ENCODE data around the gene PDZK1IP1.
"Not testable (repeated sequence)": the region's sequence is repeated elsewhere in the genome, so short reads cannot be mapped to it uniquely, and the experiment has no call there.

Gene PDZK1IP1

DNA sequence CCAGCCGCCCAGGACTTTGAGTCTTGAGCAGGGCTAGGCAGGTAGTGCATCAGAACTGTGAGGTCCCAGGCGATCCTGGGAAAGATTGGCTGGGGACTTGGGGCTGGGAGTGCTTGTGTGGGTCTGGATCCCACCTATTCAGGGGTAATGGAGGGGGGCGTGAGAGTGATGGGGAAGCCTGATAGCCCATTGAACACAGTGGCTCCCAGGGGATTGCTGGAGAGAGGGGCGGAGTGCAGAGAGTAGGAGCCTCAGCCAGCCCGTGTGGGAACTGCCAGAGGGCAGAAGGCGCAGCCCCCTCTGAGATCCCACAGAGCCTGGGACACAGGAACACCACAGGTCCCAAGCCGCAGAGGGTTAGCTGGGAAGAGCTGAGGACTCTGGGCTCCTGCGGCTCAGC is 19.3 kb upstream of the PDZK1IP1 start:
- H3K27me3 ChIP-seq (ENCODE audit: insufficient read depth, low read depth, severe bottlenecking), result peaks cover 51% of the 10 kb centered on the region
- no peak overlapping the region for H3K4me3 ChIP-seq (ENCODE audit: low read depth, low read length)
- no peak overlapping the region for H3K27ac ChIP-seq
- TF ChIP-seq, protein P1, sequence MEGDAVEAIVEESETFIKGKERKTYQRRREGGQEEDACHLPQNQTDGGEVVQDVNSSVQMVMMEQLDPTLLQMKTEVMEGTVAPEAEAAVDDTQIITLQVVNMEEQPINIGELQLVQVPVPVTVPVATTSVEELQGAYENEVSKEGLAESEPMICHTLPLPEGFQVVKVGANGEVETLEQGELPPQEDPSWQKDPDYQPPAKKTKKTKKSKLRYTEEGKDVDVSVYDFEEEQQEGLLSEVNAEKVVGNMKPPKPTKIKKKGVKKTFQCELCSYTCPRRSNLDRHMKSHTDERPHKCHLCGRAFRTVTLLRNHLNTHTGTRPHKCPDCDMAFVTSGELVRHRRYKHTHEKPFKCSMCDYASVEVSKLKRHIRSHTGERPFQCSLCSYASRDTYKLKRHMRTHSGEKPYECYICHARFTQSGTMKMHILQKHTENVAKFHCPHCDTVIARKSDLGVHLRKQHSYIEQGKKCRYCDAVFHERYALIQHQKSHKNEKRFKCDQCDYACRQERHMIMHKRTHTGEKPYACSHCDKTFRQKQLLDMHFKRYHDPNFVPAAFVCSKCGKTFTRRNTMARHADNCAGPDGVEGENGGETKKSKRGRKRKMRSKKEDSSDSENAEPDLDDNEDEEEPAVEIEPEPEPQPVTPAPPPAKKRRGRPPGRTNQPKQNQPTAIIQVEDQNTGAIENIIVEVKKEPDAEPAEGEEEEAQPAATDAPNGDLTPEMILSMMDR (IDR thresholded peaks at IDR 0.05; ENCODE audit: low read depth, low read length), result no peak
- H3K9me3 ChIP-seq (ENCODE audit: severe bottlenecking), result no peaks in the 10 kb centered on the region
- H3K36me3 ChIP-seq, result no peaks in the 10 kb centered on the region
- no peak for DNase-seq

GRCh38 chr1:47208374-47208850 is 18.6 kb upstream of the PDZK1IP1 start:
- Histone ChIP-seq H3K36me3 (no peaks in the 10 kb centered on the region), H3K4me3 (ENCODE audit: low read depth, low read length) (no peak overlapping the region), H3K9me3 (ENCODE audit: severe bottlenecking) (no peaks in the 10 kb centered on the region), H3K27me3 (ENCODE audit: insufficient read depth, low read depth, severe bottlenecking) (peaks cover 51% of the 10 kb centered on the region), H3K27ac (no peak overlapping the region)
- DNase-seq, result no peak
- TF ChIP-seq, protein P1 (IDR thresholded peaks at IDR 0.05; ENCODE audit: low read depth, low read length), result no peak

- DNase-seq, result no peak
- H3K4me3 ChIP-seq (ENCODE audit: low read depth, low read length), result no peak overlapping the region
Measured at GRCh38 chr1:47207803-47208373, 18.1 kb upstream of the PDZK1IP1 start.

GRCh38 chr1:47205918-47206317 is 16.1 kb upstream of the PDZK1IP1 start:
- TF ChIP-seq, protein P1 (IDR thresholded peaks at IDR 0.05; ENCODE audit: low read depth, low read length), result no peak
- DNase-seq, result no peak
- no peaks in the 10 kb centered on the region for H3K9me3 ChIP-seq (ENCODE audit: severe bottlenecking)
- no peak overlapping the region for H3K27ac ChIP-seq
- H3K4me3 ChIP-seq (ENCODE audit: low read depth, low read length), result no peak overlapping the region
- peaks cover 55% of the 10 kb centered on the region for H3K27me3 ChIP-seq (ENCODE audit: insufficient read depth, low read depth, severe bottlenecking)
- H3K36me3 ChIP-seq, result no peaks in the 10 kb centered on the region

More at GRCh38 chr1:47207803-47208373, 18.1 kb upstream of the PDZK1IP1 start:
- TF ChIP-seq, protein P1 (IDR thresholded peaks at IDR 0.05; ENCODE audit: low read depth, low read length), result no peak
- Histone ChIP-seq H3K27ac (no peak overlapping the region), H3K27me3 (ENCODE audit: insufficient read depth, low read depth, severe bottlenecking) (peaks cover 50% of the 10 kb centered on the region), H3K36me3 (no peaks in the 10 kb centered on the region), H3K9me3 (ENCODE audit: severe bottlenecking) (no peaks in the 10 kb centered on the region)

DNA sequence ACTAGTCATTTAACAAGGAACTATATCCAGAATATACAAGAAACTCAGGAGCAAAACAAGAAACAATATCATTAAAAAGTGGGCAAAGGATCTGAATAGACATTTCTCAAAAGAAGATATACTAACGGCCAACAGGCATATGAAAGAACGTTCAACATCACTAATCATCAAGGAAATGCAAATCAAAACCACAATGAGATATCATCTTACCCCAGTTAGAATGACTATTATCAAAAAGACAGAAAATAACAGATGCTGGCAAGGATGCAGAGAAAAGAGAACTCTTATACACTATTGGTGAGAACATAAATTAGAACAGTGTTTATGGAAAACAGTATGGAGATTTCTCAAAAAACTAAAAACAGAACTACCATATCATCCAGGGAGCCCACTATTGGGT is 13.7 kb upstream of the PDZK1IP1 start:
- not testable (repeated sequence) for H3K27ac ChIP-seq; H3K4me3 ChIP-seq (ENCODE audit: low read depth, low read length); DNase-seq; H3K36me3 ChIP-seq; H3K9me3 ChIP-seq (ENCODE audit: severe bottlenecking)
- H3K27me3 ChIP-seq (ENCODE audit: insufficient read depth, low read depth, severe bottlenecking), result peaks cover 52% of the 10 kb centered on the region

DNA sequence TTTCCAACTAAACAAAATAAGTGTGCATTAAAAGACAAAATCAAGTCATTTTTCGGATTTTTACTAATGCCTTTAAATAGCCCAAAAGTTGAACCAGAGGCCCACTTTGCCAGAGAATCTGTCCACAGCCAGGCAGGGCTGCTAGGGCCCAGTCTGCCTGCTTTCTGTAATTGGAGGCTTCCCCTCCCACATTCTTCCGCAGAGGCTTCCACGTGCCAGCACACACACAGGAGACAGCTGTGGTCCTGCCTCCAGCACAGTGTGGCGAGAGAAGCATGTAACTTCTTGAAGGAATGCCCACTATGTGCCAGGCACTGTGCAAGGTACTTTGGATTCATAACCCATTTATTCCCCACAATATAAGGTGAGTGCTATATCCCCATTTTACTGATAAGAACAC is 11.3 kb upstream of the PDZK1IP1 start:
- H3K36me3 ChIP-seq, result no peaks in the 10 kb centered on the region
- peaks cover 55% of the 10 kb centered on the region for H3K27me3 ChIP-seq (ENCODE audit: insufficient read depth, low read depth, severe bottlenecking)
- DNase-seq, result no peak
- H3K27ac ChIP-seq, result no peak overlapping the region
- TF ChIP-seq, protein P1 (IDR thresholded peaks at IDR 0.05; ENCODE audit: low read depth, low read length), result no peak
- no peak overlapping the region for H3K4me3 ChIP-seq (ENCODE audit: low read depth, low read length)
- no peaks in the 10 kb centered on the region for H3K9me3 ChIP-seq (ENCODE audit: severe bottlenecking)
